AG04450 (cell line): ENCODE data around the gene RNU1-2. TPM values are rescaled to one million over a fixed set of nuclear protein-coding genes. Genes with fewer than 3 reads are reported as not detected.
"Not testable (repeated sequence)": the region's sequence is repeated elsewhere in the genome, so short reads cannot be mapped to it uniquely, and the experiment has no call there.

Experiments used
- CTCF ChIA-PET: fragments of 300-600, 350-600 bp; formaldehyde crosslinking; extraction: SDS; loops from one replicate; lab custom pipeline; 2022; ENCODE audit warnings: antibody characterized with exemption, inconsistent platforms; lab: Charles Lee
- POLR2A ChIA-PET: fragments of 350-600 bp; formaldehyde crosslinking; extraction: SDS; loops from one replicate; lab custom pipeline; 2021; ENCODE audit warnings: antibody characterized with exemption, inconsistent platforms; lab: Yijun Ruan, JAX
- DNase-seq: peaks from one replicate; pipeline ENCODE4 v3.0.0-alpha.2; 2011; ENCODE audit warnings: low read depth, low spot score
- H3K27ac ChIP-seq: one replicate; pipeline ENCODE4 v1.5.1; 2012; ENCODE audit warnings: low read depth, low read length, control low read depth
- H3K27me3 ChIP-seq: one replicate; pipeline ENCODE4 v1.6.0; 2012; ENCODE audit warnings: low read length; ENCODE audit not compliant: control insufficient read depth, insufficient read depth
- H3K4me3 ChIP-seq: 2 replicates; pipeline ENCODE4 v1.5.1; 2011; ENCODE audit warnings: mild to moderate bottlenecking, low read depth, low read length, control low read depth
- H3K9me3 ChIP-seq: 2 replicates; pipeline ENCODE4 v1.5.1; 2012; ENCODE audit warnings: low read length; ENCODE audit not compliant: control insufficient read depth, insufficient read depth
- polyA plus RNA-seq: library from polyadenylated mRNA; depleted of rRNA; stranded (reverse); fragments of >200 nt; gene quantifications from 2 replicates; pipeline ENCODE4 v1.2.3, GENCODE V29; 2011; rRNA removed
- small RNA-seq: library from RNA; depleted of rRNA; stranded (forward); fragments of <200 nt; gene quantifications from one replicate; pipeline ENCODE3, GENCODE V24; 2012; ENCODE audit warnings: low read depth; ENCODE audit not compliant: insufficient read length
- TF ChIP-seq, protein P1 (sequence below): IDR thresholded peaks from 2 replicates; pipeline ENCODE4 v1.5.1; 2011; ENCODE audit warnings: low read depth, low read length, control low read depth, inconsistent platforms

Gene RNU1-2
- polyA plus RNA-seq, 1 experiment: not detected

- H3K9me3 ChIP-seq: no peaks in the 10 kb centered on the region; the same call in 1 of the 2 replicates
- no peaks in the 10 kb centered on the region for H3K27me3 ChIP-seq
- DNase-seq: no peak
- H3K4me3 ChIP-seq: no peak overlapping the region
- H3K27ac ChIP-seq: no peak overlapping the region
- CTCF ChIA-PET: no interaction called here
- POLR2A ChIA-PET: interaction anchor here (0.7 kb wide), 1 partner anchor 44 kb away, joined by 4 read pairs; no protein-coding TSS in a partner anchor
- TF ChIP-seq, protein P1, sequence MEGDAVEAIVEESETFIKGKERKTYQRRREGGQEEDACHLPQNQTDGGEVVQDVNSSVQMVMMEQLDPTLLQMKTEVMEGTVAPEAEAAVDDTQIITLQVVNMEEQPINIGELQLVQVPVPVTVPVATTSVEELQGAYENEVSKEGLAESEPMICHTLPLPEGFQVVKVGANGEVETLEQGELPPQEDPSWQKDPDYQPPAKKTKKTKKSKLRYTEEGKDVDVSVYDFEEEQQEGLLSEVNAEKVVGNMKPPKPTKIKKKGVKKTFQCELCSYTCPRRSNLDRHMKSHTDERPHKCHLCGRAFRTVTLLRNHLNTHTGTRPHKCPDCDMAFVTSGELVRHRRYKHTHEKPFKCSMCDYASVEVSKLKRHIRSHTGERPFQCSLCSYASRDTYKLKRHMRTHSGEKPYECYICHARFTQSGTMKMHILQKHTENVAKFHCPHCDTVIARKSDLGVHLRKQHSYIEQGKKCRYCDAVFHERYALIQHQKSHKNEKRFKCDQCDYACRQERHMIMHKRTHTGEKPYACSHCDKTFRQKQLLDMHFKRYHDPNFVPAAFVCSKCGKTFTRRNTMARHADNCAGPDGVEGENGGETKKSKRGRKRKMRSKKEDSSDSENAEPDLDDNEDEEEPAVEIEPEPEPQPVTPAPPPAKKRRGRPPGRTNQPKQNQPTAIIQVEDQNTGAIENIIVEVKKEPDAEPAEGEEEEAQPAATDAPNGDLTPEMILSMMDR: no peak
Measured at GRCh38 chr1:16944038-16944437, 48.3 kb downstream of the RNU1-2 start.

DNA sequence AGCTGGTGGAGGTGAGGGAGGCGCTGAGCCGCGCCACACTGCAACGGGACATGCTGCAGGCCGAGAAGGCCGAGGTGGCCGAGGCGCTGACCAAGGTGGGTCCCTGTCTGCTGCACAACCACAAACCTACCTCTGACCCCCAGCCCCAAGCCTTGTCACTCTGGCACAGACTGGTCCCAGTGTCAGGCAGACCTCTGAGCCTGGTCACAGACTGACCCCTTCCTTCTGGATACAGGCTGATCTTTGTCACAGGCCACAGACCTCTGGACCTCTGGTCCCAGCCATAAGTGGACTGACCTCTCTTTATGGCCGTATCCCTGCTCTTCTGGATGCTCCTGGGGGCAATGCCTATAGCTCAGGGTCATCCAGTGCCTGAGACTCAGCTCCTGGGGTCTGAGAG is 49.7 kb downstream of the RNU1-2 start:
- H3K9me3 ChIP-seq, CTCF ChIA-PET, H3K27me3 ChIP-seq, H3K27ac ChIP-seq, DNase-seq, H3K4me3 ChIP-seq, POLR2A ChIA-PET: not testable (repeated sequence)

Small RNAs within 50 kb of the gene (small RNA-seq; reads per million reads assigned to genes)
- not detected for gene MIR3675
- not detected for gene RNU1-2
- gene RNU1-5P: not detected

Other genes with a start within 250 kb of the RNU1-2 start
- gene RNU1-3, start 229.0 kb upstream of the RNU1-2 start, polyA plus RNA-seq: under 0.01 TPM in 1 of 2 replicates, not detected in the other
- under 0.01 TPM in 1 of 2 replicates, not detected in the other for gene RNU1-4, start 155.5 kb upstream of the RNU1-2 start, polyA plus RNA-seq
- gene CROCC, start 26.0 kb downstream of the RNU1-2 start, polyA plus RNA-seq: 3.9 and 4.2 TPM in 2 replicates
- gene MFAP2, start 84.6 kb downstream of the RNU1-2 start, polyA plus RNA-seq: 30.9 and 43.9 TPM in 2 replicates
- gene ATP13A2, start 115.9 kb downstream of the RNU1-2 start, polyA plus RNA-seq: 5.6 and 8.8 TPM in 2 replicates
- gene SDHB, start 158.1 kb downstream of the RNU1-2 start, polyA plus RNA-seq: 206 and 232 TPM in 2 replicates
- gene PADI2, start 223.5 kb downstream of the RNU1-2 start, polyA plus RNA-seq: not detected in 2 replicates